GM21723 (cell line): Measurements from ENCODE around the gene ATR.

Source experiments
- ATAC-seq: cut with Tn5 transposase; IDR thresholded peaks from one replicate; pipeline ENCODE4 v1.9.1; 2021; ENCODE audit warnings: mild to moderate bottlenecking, moderate library complexity; ENCODE audit not compliant: unreplicated experiment

Gene ATR

DNA sequence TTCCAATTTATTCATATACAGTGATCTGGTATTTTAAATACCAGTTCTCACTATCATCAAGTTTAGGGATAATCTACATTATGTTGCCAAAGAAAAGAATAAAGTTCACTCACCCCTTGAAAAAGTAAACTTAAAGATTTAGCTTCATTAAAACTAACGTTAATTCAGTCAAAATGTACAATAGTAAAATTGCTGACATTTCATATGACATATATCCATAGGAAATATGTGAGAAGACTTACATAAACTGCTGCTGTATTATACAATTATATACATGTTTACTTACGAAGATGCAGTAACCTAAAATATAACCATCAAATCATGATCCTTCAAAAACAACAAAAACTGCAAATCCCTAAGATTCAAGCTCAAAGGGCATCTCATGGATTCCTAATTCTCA is 44.0 kb downstream of the ATR start:
- ATAC-seq: no peak

DNA sequence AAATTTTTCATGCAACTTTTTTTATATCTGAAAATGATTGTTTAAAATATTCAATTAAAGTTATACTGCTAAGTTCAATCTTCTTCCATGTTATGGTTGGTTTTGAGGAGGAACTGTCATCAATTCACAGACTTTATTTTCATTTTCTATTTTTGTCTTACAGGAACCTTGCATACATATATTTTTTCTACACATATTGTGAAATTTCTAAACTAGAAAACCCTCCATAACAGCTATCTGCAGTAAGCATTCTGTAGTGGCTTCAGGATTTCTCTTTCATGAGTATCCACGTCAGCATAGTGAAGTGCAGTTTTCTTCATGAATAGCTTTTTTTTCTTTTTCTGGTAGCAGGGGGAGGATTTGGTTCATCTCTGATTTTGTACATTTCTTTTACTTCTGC is 48.2 kb downstream of the ATR start:
- ATAC-seq: no peak

DNA sequence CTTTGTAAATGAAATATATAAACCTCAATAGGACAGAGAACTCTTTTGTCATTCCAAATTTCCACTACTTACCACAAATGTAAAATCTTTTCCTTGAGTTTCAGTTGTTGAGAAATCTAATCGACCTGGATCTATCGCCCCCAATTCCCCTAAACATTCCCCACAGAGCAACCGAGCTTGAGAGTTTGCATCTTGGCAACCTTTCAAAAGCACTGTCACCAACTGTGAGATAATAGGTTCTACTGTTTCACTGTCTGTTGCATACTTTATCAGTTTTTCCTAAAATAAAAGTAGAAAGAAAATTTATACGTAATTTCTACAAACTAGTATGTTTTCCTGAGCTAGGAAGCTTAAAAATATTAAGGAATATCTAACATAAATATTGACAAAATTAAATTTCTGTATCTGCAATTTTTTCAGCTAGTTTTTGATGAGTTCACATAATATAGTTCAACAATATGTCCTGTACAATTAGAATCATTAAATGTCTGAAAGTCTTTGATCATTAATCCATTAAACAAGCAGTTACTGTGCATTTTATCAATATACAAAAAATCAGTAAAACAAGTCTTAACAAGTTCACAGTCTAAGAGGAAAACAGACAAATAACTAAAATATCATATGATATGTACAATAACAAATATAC is 54.5 kb downstream of the ATR start:
- no peak for ATAC-seq

DNA sequence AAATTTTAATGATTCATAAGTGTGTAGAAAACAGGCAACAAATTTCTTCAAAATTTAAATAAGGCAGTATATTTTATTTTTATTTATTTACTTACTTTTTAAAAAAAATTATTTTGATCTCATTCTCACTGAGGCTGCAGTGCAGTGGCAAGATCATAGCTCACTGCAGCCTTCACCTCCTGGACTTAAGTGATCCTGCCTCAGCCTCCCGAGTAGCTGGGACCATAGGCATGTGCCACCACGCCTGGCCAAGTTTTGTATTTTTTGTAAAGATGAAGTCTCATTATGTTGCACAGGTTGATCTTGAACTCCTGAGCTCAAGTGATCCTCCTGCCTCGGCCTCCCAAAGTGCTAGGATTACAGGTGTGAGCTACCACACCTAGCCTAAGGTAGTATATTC is 69.5 kb downstream of the ATR start:
- ATAC-seq: no peak

DNA sequence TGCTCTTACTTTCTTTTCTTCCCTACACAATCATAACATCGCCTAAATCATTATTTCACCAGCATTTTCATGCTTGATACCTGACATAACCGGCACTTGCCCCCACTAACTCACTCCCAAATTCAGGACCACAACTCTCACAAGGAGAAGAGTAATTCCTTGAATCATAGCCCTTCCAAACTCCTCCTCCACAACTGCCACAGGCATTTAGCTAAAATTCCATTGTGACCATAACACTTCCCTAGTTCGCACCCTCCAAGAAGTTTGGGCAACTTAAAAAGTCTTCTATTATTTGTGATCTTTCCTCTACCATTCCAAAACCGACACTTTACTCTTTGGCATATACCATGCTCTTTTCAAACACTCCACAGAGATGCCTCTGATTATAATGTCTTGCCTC is 71.3 kb downstream of the ATR start:
- ATAC-seq: no peak

DNA sequence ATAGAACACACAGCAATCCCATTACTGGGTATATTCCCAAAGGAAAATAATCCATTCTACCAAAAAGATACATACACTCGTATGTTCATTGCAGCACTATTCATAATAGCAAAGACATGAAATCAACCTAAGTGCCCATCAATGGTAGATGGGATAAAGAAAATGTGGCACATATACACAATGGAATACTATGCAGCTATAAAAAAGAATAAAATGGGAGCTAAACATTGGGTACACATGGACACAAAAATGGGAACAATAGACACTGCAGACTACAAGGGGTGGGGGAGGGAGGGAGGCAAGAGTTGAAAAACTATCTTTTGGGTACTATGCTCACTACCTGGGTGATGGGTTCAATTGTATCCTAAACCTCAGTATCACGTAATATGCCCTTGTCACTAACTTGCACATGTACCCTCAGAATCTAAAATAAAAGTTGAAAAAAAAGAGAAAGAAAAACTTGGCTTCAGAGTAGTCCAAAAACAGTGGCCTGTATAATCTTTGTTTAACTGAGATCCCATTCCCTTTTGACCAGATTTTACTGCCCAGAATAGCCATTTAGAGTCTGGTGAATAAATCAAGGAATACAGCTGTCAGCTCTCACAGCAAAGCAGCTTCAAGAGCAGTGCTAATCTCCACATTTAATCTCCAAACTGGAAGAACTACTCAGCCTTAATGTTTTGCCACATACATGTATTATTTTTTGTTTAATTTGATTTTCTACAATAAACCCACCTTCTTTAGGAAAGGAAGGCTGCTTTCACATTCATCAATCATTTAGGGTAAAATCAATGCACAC is 76.1 kb downstream of the ATR start:
- no peak for ATAC-seq

DNA sequence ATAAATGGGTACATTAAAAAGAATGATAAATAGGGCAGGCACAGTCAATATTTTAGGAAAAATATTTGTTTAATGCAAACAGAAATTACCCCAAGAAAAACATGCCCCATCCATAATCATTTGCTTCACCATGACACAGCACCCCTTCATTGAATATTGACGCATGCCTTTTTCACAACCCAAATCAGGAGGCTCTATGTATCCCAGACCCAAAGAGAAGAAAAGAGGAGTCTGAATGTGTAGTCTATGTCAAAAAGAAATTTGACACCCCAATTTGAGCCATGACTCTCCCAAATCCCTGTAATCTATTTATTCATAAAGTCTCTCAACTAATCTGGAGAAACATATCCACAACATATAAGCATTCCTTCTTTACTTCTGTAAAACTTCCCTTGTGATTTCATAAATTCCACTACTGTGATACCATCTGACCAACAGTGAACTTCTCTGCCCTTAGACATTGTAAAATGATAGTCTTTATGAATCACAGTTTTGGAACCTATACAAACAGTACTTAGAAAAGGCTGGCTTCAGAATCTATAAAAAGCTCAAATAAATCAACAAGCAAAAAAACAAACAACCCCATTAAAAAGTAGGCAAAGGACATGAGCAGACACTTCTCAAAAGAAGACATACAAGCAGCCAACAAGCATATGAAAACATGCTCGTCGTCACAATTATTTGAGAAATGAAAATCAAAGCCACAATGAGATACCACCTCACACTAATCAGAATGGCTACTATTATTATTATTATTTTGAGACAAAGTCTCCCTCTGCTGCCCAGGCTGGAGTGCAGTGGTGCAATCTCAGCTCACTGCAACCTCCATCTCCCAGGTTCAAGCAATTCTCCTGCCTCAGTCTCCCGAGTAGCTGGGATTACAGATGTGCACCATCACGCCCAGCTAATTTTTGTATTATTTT is 77.3 kb downstream of the ATR start:
- ATAC-seq: no peak

DNA sequence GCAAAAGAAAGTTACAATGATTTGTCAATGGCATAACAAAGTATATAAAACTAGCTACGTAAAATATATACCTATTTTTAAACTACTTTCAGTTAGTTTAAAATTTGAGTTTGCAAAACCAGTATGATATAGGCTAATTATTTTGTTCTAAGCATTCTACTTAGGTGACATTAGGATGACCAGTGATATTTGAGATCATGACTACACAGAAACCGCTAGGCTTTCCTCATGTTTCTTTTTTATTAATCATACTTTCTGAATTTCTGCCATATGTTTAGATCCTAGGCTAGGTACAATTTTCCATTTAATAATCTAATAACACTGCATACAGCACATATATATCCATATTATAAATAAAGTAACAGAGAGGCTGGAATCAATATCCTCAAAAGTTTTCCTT is 78.3 kb downstream of the ATR start:
- no peak for ATAC-seq

DNA sequence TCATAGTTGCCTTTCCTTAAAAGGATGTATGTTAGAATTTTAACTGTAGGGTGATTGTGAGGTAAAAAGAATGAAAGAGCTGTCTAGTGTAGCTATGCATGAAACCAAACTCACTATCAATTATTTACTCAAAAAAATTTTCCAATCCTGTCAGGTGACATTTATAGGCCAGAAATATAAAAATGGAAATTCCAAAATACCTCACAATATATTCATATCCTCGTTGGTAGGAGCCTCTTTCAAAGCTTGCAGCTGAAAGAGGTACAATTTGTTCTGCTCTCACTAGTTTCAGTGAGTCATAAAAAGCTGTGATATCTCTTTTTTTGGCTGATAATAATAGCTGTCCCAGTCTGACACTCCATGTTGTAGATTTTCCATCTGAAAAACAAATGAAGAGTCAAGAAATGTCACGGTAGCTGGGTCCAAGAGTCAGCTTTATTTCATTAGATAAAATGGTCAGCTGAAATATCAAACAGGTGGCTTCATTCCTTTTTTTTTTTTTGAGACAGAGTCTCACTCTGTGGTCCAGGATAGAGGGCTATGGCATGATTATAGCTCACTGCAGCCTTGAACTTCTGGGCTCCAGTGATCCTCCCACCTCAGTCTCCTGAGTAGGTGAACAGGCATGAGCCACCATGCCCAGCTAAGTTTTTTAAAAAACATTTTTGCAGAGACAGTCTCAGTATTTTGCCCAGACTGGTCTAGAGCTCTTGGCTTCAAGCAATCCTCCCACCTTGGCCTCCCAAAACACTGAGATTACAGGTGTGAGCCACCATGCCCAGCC is 79.9 kb downstream of the ATR start:
- no peak for ATAC-seq

DNA sequence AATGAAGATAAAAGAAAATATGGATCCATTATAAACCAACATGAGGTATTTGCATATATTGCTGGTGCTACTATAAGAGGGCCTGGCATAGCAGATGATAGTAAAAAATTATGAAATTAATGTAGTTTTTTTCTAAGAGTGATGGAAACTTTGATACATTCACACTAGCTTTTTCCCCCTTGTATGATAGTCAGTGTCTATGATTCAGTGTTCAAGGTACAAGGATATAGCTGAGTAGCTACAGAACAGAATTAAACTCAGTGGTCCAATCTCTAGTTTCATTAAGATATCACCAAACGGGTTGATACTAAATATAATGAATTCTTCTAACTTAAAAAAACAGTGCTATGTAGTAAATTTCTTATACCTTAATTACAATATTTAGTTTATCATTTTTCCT is 80.8 kb downstream of the ATR start:
- no peak for ATAC-seq

DNA sequence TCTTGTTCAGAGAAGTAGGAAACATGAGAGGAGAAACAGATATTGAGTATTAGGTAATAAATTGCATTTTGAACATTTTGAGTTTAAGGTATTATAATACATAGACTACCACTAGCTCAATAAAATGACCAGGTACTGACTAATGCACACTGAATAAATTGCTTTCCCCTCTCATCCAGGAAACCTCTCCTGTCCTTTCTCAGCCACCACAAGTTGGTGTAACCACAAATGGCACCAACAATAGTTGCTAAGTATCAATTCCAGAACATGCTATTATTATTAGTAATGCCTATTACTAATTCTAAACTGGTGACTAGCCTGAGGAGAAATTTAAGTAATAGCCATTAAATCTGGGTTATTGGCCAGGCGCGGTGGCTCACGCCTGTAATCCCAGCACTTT is 83.4 kb downstream of the ATR start:
- ATAC-seq: no peak

DNA sequence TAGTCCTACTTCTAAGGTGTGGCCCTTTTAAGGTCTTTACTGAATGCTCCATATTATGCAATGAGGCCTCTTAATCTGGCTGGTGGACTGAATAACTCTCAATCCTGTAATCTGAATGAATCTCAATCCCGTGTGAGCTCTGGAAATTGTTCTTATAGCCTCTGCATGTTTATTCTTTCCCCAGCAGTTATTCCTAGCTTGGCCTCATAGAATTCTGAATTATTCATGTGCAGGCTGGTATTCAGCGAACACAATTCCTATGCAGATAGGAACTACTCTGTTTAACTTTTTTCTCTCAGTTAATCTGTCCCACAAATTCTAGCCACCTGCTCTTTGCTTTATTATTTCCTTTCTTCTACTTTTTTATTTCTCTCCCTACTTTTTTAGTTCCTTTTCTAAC is 86.3 kb downstream of the ATR start:
- ATAC-seq: no peak

DNA sequence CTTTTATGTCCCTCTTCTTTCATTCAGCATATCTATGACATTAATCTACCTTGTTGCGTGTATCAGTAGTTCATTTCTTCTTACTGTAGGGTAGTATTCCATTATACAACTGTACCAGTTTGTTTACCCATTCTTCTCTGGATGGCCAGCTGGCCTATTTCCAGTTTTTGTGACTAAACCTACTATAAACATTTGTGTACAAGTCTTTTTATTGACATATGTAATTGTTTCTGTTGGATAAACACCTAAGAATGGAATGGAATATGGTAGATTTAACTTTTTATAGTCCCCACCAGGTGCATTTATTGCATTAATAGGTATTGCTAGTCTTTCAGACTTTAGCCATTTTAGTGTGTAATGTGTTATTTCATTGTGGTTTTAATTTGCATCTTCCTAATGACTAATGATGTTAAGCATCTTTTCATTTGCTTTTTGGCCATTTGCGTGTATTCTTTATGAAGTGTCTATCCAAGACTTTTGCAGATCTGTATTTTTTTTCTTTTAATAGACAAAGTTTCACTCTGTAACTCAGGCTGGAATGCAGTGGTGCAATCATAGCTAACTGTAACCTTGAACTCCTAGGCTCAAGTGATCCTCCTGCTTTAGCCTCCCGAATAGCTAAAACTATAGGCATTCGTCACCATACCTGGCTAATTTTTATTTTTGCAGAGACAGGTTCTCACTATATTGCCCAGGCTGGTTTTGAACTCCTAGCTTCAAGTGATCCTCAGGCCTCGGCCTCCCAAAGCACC is 88.8 kb downstream of the ATR start:
- ATAC-seq: no peak

DNA sequence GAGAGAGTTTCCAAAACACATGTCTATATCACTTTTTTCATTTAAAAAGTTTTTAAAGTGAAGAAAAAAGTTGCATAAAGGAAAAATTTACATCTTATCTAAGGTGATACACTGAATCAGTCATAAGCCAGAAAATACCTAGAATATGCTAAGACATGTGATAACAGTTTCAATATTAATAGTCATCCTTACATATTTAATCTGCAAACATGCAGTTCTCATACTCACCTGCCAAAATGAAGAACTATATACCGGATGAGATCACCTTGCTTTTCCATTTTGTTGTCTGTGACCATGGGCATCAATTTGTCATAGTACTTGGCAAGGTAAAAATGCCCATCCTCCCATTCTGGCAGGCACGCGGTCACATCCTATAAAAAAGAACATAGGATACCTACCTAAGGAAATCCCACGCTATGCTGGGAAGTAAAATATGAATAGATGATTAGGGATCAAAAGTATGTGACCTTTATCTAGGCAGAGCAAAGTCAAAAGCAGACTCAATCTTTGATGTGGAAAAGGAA is 93.6 kb downstream of the ATR start:
- ATAC-seq: no peak

DNA sequence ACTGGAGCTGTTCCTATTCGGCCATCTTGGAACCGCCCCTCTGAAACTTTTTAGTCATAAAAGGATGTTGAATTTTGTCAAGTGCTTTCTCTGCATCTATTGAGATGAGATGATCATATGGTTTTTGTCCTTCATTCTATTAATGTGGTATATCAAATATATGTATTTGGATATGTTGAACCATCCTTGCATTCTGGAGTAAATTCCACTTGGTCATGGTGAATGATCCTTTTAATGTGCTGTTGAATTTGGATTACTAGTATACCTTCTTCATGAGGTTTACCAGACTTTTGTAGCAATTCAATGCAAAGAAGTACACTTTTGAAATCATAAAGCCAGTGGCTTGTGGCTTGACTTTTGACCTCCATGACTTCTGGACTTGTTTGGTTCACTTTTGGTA is 97.3 kb downstream of the ATR start:
- ATAC-seq: no peak

DNA sequence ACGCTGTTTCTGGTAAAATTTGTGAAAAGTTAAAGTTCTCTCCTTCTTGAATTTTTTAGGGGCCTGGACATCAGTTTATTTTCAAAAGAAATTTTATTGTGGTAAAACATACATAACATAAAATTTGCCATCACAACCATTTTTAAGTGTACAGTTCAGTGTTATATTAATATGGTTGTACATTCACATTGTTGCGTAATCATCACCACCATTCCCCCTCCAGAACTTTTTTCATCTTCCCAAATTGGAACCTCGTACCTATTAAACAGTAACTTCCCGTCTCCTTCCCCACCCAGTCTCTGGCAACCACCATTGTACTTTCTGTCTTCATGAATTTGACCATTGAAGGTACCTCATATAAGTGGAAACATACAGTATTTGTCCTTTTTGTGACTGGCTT is 107.7 kb downstream of the ATR start:
- no peak for ATAC-seq

DNA sequence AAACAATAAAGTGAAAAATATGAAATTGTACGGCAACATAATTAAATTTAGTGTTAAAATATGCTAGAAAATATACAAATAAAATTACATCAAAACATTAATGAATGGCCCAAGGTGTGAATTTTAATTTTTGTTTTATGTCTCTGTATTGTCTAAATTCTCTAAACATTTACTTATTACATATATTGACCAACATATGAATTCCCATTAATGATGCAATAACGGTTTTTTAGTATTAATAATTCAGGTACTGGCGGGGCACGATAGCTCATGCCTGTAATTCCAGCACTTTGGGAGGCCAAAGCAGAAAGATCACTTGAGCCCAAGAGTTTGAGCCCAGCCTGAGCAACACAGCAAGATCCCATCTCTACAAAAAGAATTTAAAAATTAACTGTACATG is 110.1 kb downstream of the ATR start:
- no peak for ATAC-seq

DNA sequence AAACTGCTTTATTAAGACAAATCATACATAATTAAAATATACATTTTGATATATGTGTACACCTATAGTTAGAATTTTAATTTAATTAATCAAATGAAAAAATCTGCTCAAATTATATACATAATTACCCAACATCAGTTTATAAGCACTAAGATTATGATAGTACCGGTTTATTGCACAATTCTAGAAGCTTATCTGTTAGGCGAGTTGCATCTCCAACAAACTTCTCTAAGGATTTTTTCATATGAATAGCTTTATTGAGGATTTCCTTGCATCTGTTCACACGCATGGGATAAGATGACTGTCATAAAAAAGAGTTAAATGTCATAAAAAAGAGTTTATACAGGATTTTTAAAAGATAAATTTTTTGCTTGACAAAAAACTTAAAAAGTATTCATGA is 110.8 kb downstream of the ATR start:
- no peak for ATAC-seq

DNA sequence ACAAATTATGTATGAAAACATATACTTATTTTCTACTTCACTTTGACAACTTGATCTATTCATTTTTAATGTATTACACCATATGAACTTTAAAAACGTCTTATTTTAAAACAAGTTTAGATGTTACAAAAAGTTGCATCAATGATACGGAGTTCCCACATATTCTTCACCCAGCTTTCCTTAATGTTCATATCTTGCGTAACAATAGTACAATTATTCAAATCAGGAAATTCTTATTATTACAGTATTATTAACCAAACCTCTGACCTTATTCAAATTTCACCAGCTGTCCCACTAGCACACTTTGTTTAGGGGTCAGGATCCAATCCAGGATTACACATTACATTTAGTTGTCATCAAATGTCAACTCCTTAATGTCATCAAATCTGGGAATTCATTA is 117.8 kb downstream of the ATR start:
- no peak for ATAC-seq

DNA sequence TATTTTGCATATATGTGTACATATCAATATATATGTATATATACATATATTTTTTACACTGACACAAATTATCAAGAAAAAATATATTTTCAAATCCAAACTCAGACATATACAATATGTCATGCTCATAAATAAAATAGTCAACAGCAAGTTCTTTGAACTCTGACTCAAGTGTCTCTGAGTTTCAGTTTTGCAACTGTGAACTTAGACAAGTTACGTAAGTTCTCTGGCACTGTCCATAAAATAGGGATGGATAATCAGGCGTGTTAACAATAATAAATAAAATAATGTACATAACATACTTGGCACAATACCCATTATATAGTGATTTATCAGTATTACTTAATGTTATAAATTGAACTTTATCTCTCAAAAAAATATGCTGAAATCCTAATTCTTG is 118.6 kb downstream of the ATR start:
- ATAC-seq: no peak
